ENCODE measurements around the gene GDNF.

GDNF gene

GRCh38 chr5:37850226-37850865 lies 10.5 kb upstream of the GDNF start:
- WGBS, 2 experiments: 93 to 94% methylated on average over 3 of the region's 3 CpGs
- H3K36me3 ChIP-seq (ENCODE audit: control insufficient read depth, insufficient read depth, low read length): no peaks in the 10 kb centered on the region
- peaks cover 4% of the 10 kb centered on the region for H3K4me1 ChIP-seq (ENCODE audit: control insufficient read depth, insufficient read depth, low read length)
- H3K4me3 ChIP-seq (ENCODE audit: insufficient read depth, low read depth, low read length): no peak overlapping the region
- H3K9me3 ChIP-seq (ENCODE audit: control insufficient read depth, low read length): no peaks in the 10 kb centered on the region
- no peaks in the 10 kb centered on the region for H3K27me3 ChIP-seq (ENCODE audit: control insufficient read depth, insufficient read depth, low read length, poor library complexity, severe bottlenecking)
- H3K27ac ChIP-seq (ENCODE audit: insufficient read depth, low read depth, low read length, poor library complexity, severe bottlenecking): no peak overlapping the region

GRCh38 chr5:37849641-37850040 lies 9.8 kb upstream of the GDNF start:
- H3K27ac ChIP-seq (ENCODE audit: insufficient read depth, low read depth, low read length, poor library complexity, severe bottlenecking): no peak overlapping the region
- H3K9me3 ChIP-seq (ENCODE audit: control insufficient read depth, low read length): no peaks in the 10 kb centered on the region
- peaks cover 4% of the 10 kb centered on the region for H3K4me1 ChIP-seq (ENCODE audit: control insufficient read depth, insufficient read depth, low read length)
- H3K36me3 ChIP-seq (ENCODE audit: control insufficient read depth, insufficient read depth, low read length): no peaks in the 10 kb centered on the region
- WGBS, 2 experiments: 80 to 95% methylated on average over 2 of the region's 4 CpGs
- no peak overlapping the region for H3K4me3 ChIP-seq (ENCODE audit: insufficient read depth, low read depth, low read length)
- H3K27me3 ChIP-seq (ENCODE audit: control insufficient read depth, insufficient read depth, low read length, poor library complexity, severe bottlenecking): no peaks in the 10 kb centered on the region

- Histone ChIP-seq H3K4me3 (ENCODE audit: insufficient read depth, low read depth, low read length) (no peak overlapping the region), H3K4me1 (ENCODE audit: control insufficient read depth, insufficient read depth, low read length) (peaks cover 12% of the 10 kb centered on the region), H3K27ac (ENCODE audit: insufficient read depth, low read depth, low read length, poor library complexity, severe bottlenecking) (no peak overlapping the region), H3K27me3 (ENCODE audit: control insufficient read depth, insufficient read depth, low read length, poor library complexity, severe bottlenecking) (no peaks in the 10 kb centered on the region), H3K9me3 (ENCODE audit: control insufficient read depth, low read length) (no peaks in the 10 kb centered on the region), H3K36me3 (ENCODE audit: control insufficient read depth, insufficient read depth, low read length) (no peaks in the 10 kb centered on the region)
- WGBS, 2 experiments: 64 to 66% methylated on average over 3 of the region's 3 CpGs
Measured at GRCh38 chr5:37847978-37848425, 8.2 kb upstream of the GDNF start.

- H3K27ac ChIP-seq (ENCODE audit: insufficient read depth, low read depth, low read length, poor library complexity, severe bottlenecking): no peak overlapping the region
- peaks cover 12% of the 10 kb centered on the region for H3K4me1 ChIP-seq (ENCODE audit: control insufficient read depth, insufficient read depth, low read length)
- WGBS, 2 experiments: 61% methylated on average over 4 of the region's 4 CpGs
- H3K9me3 ChIP-seq (ENCODE audit: control insufficient read depth, low read length): no peaks in the 10 kb centered on the region
- H3K27me3 ChIP-seq (ENCODE audit: control insufficient read depth, insufficient read depth, low read length, poor library complexity, severe bottlenecking): peaks cover 11% of the 10 kb centered on the region
- H3K4me3 ChIP-seq (ENCODE audit: insufficient read depth, low read depth, low read length): no peak overlapping the region
- H3K36me3 ChIP-seq (ENCODE audit: control insufficient read depth, insufficient read depth, low read length): no peaks in the 10 kb centered on the region
Measured at GRCh38 chr5:37846786-37847310, 7.0 kb upstream of the GDNF start.

- Histone ChIP-seq H3K4me1 (ENCODE audit: control insufficient read depth, insufficient read depth, low read length) (peaks cover 18% of the 10 kb centered on the region), H3K4me3 (ENCODE audit: insufficient read depth, low read depth, low read length) (no peak overlapping the region), H3K27me3 (ENCODE audit: control insufficient read depth, insufficient read depth, low read length, poor library complexity, severe bottlenecking) (peaks cover 40% of the 10 kb centered on the region), H3K27ac (ENCODE audit: insufficient read depth, low read depth, low read length, poor library complexity, severe bottlenecking) (no peak overlapping the region), H3K9me3 (ENCODE audit: control insufficient read depth, low read length) (no peaks in the 10 kb centered on the region), H3K36me3 (ENCODE audit: control insufficient read depth, insufficient read depth, low read length) (no peaks in the 10 kb centered on the region)
- 38 to 48% methylated on average over 6 of the region's 6 CpGs for WGBS, 2 experiments
Measured at GRCh38 chr5:37844009-37844408, 4.2 kb upstream of the GDNF start.

- Histone ChIP-seq H3K27ac (ENCODE audit: insufficient read depth, low read depth, low read length, poor library complexity, severe bottlenecking) (no peak overlapping the region), H3K9me3 (ENCODE audit: control insufficient read depth, low read length) (no peaks in the 10 kb centered on the region), H3K36me3 (ENCODE audit: control insufficient read depth, insufficient read depth, low read length) (no peaks in the 10 kb centered on the region), H3K4me3 (ENCODE audit: insufficient read depth, low read depth, low read length) (no peak overlapping the region), H3K27me3 (ENCODE audit: control insufficient read depth, insufficient read depth, low read length, poor library complexity, severe bottlenecking) (peaks cover 59% of the 10 kb centered on the region), H3K4me1 (ENCODE audit: control insufficient read depth, insufficient read depth, low read length) (peaks cover 13% of the 10 kb centered on the region)
- 91 to 92% methylated on average over 10 of the region's 10 CpGs for WGBS, 2 experiments
Measured at GRCh38 chr5:37842048-37842447, 2.2 kb upstream of the GDNF start.

GRCh38 chr5:37841203-37841602 lies 1.4 kb upstream of the GDNF start:
- Histone ChIP-seq H3K36me3 (ENCODE audit: control insufficient read depth, insufficient read depth, low read length) (no peaks in the 10 kb centered on the region), H3K27me3 (ENCODE audit: control insufficient read depth, insufficient read depth, low read length, poor library complexity, severe bottlenecking) (peaks cover 68% of the 10 kb centered on the region), H3K27ac (ENCODE audit: insufficient read depth, low read depth, low read length, poor library complexity, severe bottlenecking) (no peak overlapping the region), H3K4me3 (ENCODE audit: insufficient read depth, low read depth, low read length) (no peak overlapping the region), H3K4me1 (ENCODE audit: control insufficient read depth, insufficient read depth, low read length) (peaks cover 20% of the 10 kb centered on the region), H3K9me3 (ENCODE audit: control insufficient read depth, low read length) (no peaks in the 10 kb centered on the region)
- WGBS, 2 experiments: 87 to 91% methylated on average over 6 of the region's 6 CpGs

GRCh38 chr5:37840053-37841034 lies 503 bp upstream of the GDNF start:
- peak overlapping the region; percentile 40 for H3K4me3 ChIP-seq (ENCODE audit: insufficient read depth, low read depth, low read length)
- no peaks in the 10 kb centered on the region for H3K9me3 ChIP-seq (ENCODE audit: control insufficient read depth, low read length)
- 6 to 7% methylated on average over 76 of the region's 76 CpGs for WGBS, 2 experiments
- H3K27me3 ChIP-seq (ENCODE audit: control insufficient read depth, insufficient read depth, low read length, poor library complexity, severe bottlenecking): peaks cover 76% of the 10 kb centered on the region
- peaks cover 22% of the 10 kb centered on the region for H3K4me1 ChIP-seq (ENCODE audit: control insufficient read depth, insufficient read depth, low read length)
- H3K36me3 ChIP-seq (ENCODE audit: control insufficient read depth, insufficient read depth, low read length): no peaks in the 10 kb centered on the region
- no peak overlapping the region for H3K27ac ChIP-seq (ENCODE audit: insufficient read depth, low read depth, low read length, poor library complexity, severe bottlenecking)

- peaks cover 90% of the 10 kb centered on the region for H3K27me3 ChIP-seq (ENCODE audit: control insufficient read depth, insufficient read depth, low read length, poor library complexity, severe bottlenecking)
Measured at GRCh38 chr5:37838933-37839341, 904 bp downstream of the GDNF start.

More at GRCh38 chr5:37838933-37839341, 904 bp downstream of the GDNF start:
- Histone ChIP-seq H3K27ac (ENCODE audit: insufficient read depth, low read depth, low read length, poor library complexity, severe bottlenecking) (no peak overlapping the region), H3K36me3 (ENCODE audit: control insufficient read depth, insufficient read depth, low read length) (no peaks in the 10 kb centered on the region), H3K4me3 (ENCODE audit: insufficient read depth, low read depth, low read length) (peak overlapping the region; percentile 40), H3K9me3 (ENCODE audit: control insufficient read depth, low read length) (no peaks in the 10 kb centered on the region), H3K4me1 (ENCODE audit: control insufficient read depth, insufficient read depth, low read length) (peaks cover 24% of the 10 kb centered on the region)
- WGBS, 2 experiments: 7 to 9% methylated on average over 21 of the region's 21 CpGs

Data from ectodermal cell (in vitro differentiated cells).